Psoas muscle (tissue), 8 donors: ENCODE measurements around the gene PCDHGA5. TPM values are rescaled to one million over a fixed set of nuclear protein-coding genes. Genes with fewer than 3 reads are reported as not detected.
"Not testable (repeated sequence)": the region's sequence is repeated elsewhere in the genome, so short reads cannot be mapped to it uniquely, and the experiment has no call there.

Experiments used
- ATAC-seq, 4 donors: fragments of 200-7000 bp; cut with Tn5 transposase; one replicate each; pipeline ENCODE4 v1.9.1; 2020; ENCODE audit warnings: moderate library complexity in 3 of 4, mild to moderate bottlenecking in 2 of 4
- DNase-seq, 2 donors: peaks; one replicate each; pipeline ENCODE4 v3.0.0-alpha.2; 2020
- H3K27ac ChIP-seq: fragments of 200-600 bp; one replicate; pipeline ENCODE4 v1.8.0; 2022
- H3K27me3 ChIP-seq, 3 donors: fragments of 200-600 bp in 1 of 3; one replicate each; pipeline versions ENCODE4 v1.6.1 to v1.8.0; 2013 to 2022; ENCODE audit warnings: low read length in 2 of 3, mild to moderate bottlenecking in 2 of 3, moderate library complexity in 1 of 3; ENCODE audit not compliant: insufficient read depth in 3 of 3
- H3K36me3 ChIP-seq, 2 donors: fragments of 200-600 bp in 1 of 2; one replicate each; pipeline versions ENCODE4 v1.6.1 to v1.8.0; 2013 to 2022; ENCODE audit warnings: low read depth in 1 of 2, mild to moderate bottlenecking in 1 of 2, moderate library complexity in 1 of 2; ENCODE audit not compliant: insufficient read depth in 1 of 2
- H3K4me1 ChIP-seq: fragments of 200-600 bp; one replicate; pipeline ENCODE4 v1.8.0; 2022
- H3K4me3 ChIP-seq: fragments of 200-600 bp; one replicate; pipeline ENCODE4 v1.8.0; 2022; ENCODE audit warnings: mild to moderate bottlenecking
- H3K9me3 ChIP-seq: fragments of 200-600 bp; one replicate; pipeline ENCODE4 v1.8.0; 2022
- WGBS, 3 donors: extraction: QIAGEN DNeasy Blood & Tissue Kit; methylation state at CpG; one replicate each; pipeline versions ENCODE4 v1.1.6 to v1.1.7; 2013; 5-methylcytosine and 5-hydroxymethylcytosine counted together
- intact Hi-C, 2 donors: fragments of 100-400 bp; cut with DNase I; formaldehyde crosslinking; loops; one replicate each; pipeline versions ENCODE4 v1.11.0 to v1.14.2; 2022
- polyA plus RNA-seq, 3 donors: library from polyadenylated mRNA; stranded (reverse); fragments of 200-250 nt; gene quantifications; one replicate each; pipeline ENCODE4 v1.2.3, GENCODE V29; 2013
- total RNA-seq, 4 donors: library from RNA; stranded (reverse); fragmentation: NEBNext Ultra II Directional in 2 of 4; extraction: Animal tissue kit (Norgen Biotek cat#: 25700) in 2 of 4; gene quantifications; one replicate each; pipeline versions ENCODE4 v1.2.1 to v1.2.4, GENCODE V29; 2021 to 2023
- TF ChIP-seq, protein P1 (sequence below): fragments of 200-600 bp; IDR thresholded peaks from one replicate; pipeline ENCODE4 v1.8.0; 2022; ENCODE audit warnings: antibody characterized with exemption
- donor health status: healthy with polysubstance abuse.
- donor health status: DM: no; HTN: no; CAD: no; lungs with moderate emphysema.
- donor health status: Bipolar disorder and iron deficiency.
- donor health status: healthy.
- donor health status: DM: yes; HTN: yes; CAD: no.
- donor health status: DM: no; HTN: no; CAD: no.
- donor health status: DM: no; HTN: no; CAD: no.
- donor health status: DM: yes; HTN: yes; CAD: no.

Gene PCDHGA5
- total and polyA plus RNA-seq, 7 donors = 0.07 to 2.0 (median 0.84) TPM

GRCh38 chr5:141407790-141408505 lies 44.0 kb downstream of the PCDHGA5 start, which contains the start of gene PCDHGB6:
PCDHGB6 (plus strand) TSS chr5:141408021; CDS start chr5:141408203, 182 bp downstream.
- WGBS, 3 donors = 9 to 16% (median 13%) methylated on average over 43 to 51 of the region's 51 CpGs
- H3K4me3 ChIP-seq = peak within 1 kb of the TSS; percentile 62
- H3K9me3 ChIP-seq, intact Hi-C loops, H3K4me1 ChIP-seq, H3K36me3 ChIP-seq: not testable (repeated sequence)
- peak within 1 kb of the TSS; percentile 51 for H3K27ac ChIP-seq
- TF ChIP-seq, protein P1, sequence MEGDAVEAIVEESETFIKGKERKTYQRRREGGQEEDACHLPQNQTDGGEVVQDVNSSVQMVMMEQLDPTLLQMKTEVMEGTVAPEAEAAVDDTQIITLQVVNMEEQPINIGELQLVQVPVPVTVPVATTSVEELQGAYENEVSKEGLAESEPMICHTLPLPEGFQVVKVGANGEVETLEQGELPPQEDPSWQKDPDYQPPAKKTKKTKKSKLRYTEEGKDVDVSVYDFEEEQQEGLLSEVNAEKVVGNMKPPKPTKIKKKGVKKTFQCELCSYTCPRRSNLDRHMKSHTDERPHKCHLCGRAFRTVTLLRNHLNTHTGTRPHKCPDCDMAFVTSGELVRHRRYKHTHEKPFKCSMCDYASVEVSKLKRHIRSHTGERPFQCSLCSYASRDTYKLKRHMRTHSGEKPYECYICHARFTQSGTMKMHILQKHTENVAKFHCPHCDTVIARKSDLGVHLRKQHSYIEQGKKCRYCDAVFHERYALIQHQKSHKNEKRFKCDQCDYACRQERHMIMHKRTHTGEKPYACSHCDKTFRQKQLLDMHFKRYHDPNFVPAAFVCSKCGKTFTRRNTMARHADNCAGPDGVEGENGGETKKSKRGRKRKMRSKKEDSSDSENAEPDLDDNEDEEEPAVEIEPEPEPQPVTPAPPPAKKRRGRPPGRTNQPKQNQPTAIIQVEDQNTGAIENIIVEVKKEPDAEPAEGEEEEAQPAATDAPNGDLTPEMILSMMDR = peak; percentile 70
- H3K27me3 ChIP-seq = peaks cover 0 to 19% (median 8%) of the 10 kb centered on the region in 3 donors
- peak; percentile 50 to 72 for DNase-seq
- ATAC-seq = peak; percentile 80 to 89 (median 86)

- no peak for DNase-seq
- Histone ChIP-seq H3K27me3 (peaks cover 0 to 18% (median 2%) of the 10 kb centered on the region in 3 donors), H3K36me3 (no peaks in the 10 kb centered on the region), H3K9me3 (peaks cover 7% of the 10 kb centered on the region), H3K4me3 (peak overlapping the region; percentile 62), H3K4me1 (no peaks in the 10 kb centered on the region), H3K27ac (no peak overlapping the region)
- intact Hi-C loops = no loop called here
- no peak for ATAC-seq
- WGBS, 3 donors = 33 to 39% (median 39%) methylated on average over 64 of the region's 64 CpGs
- TF ChIP-seq, protein P1 = no peak
These were observed 45.8 kb downstream of the PCDHGA5 start for GRCh38 chr5:141409598-141410306.

- peaks cover 7% of the 10 kb centered on the region for H3K9me3 ChIP-seq
- no peaks in the 10 kb centered on the region for H3K36me3 ChIP-seq
- H3K4me1 ChIP-seq = no peaks in the 10 kb centered on the region
- peaks cover 0 to 22% (median 0%) of the 10 kb centered on the region in 3 donors for H3K27me3 ChIP-seq
- no peak for ATAC-seq
- no peak overlapping the region for H3K27ac ChIP-seq
- H3K4me3 ChIP-seq = peak overlapping the region; percentile 62
- TF ChIP-seq, protein P1 = no peak
- DNase-seq = no peak
- intact Hi-C loops = no loop called here
- 69 to 74% (median 69%) methylated on average over 3 of the region's 3 CpGs for WGBS, 3 donors
These were observed 47.6 kb downstream of the PCDHGA5 start for GRCh38 chr5:141411575-141411974.

- peaks cover 7% of the 10 kb centered on the region for H3K9me3 ChIP-seq
- intact Hi-C loops = no loop called here
- ATAC-seq = peak; percentile 70 to 79 (median 75)
- DNase-seq = peak; percentile 43 to 69
- TF ChIP-seq, protein P1 = peak; percentile 70
- H3K36me3 ChIP-seq = no peaks in the 10 kb centered on the region
- peaks cover 0 to 25% (median 0%) of the 10 kb centered on the region in 3 donors for H3K27me3 ChIP-seq
- no peaks in the 10 kb centered on the region for H3K4me1 ChIP-seq
- H3K4me3 ChIP-seq = peak within 1 kb of the TSS; percentile 62
- peak within 1 kb of the TSS; percentile 10 for H3K27ac ChIP-seq
- 21 to 29% (median 26%) methylated on average over 31 of the region's 31 CpGs for WGBS, 3 donors
These were observed 49.0 kb downstream of the PCDHGA5 start, which contains the start of gene PCDHGA10 for GRCh38 chr5:141412854-141413539. PCDHGA10 (plus strand) TSS chr5:141412987; CDS start chr5:141413176, 189 bp downstream.
